Suprapubic skin (tissue), 4 donors: ENCODE data around the gene KAZN. TPM values are rescaled to one million over a fixed set of nuclear protein-coding genes. Genes with fewer than 3 reads are reported as not detected.

ENCODE experiments used
- DNase-seq, 2 donors: peaks; one replicate each; pipeline ENCODE4 v3.0.0-alpha.2; 2019; ENCODE audit warnings: low spot score in 2 of 2
- H3K27ac ChIP-seq: fragments of 200-600 bp; sonication (generic); one replicate; pipeline ENCODE4 v1.5.1; 2019
- H3K27me3 ChIP-seq: fragments of 200-600 bp; sonication (generic); one replicate; pipeline ENCODE4 v1.5.1; 2019
- H3K36me3 ChIP-seq: fragments of 200-600 bp; sonication (generic); one replicate; pipeline ENCODE4 v1.5.1; 2019
- H3K4me1 ChIP-seq: fragments of 200-600 bp; sonication (generic); one replicate; pipeline ENCODE4 v1.5.1; 2019
- H3K4me3 ChIP-seq: fragments of 200-600 bp; sonication (generic); one replicate; pipeline ENCODE4 v1.5.1; 2019; ENCODE audit warnings: mild to moderate bottlenecking
- H3K9me3 ChIP-seq: fragments of 200-600 bp; sonication (generic); one replicate; pipeline ENCODE4 v1.5.1; 2019
- CTCF ChIP-seq, 2 donors: fragments of 200-600 bp in 1 of 2; fragments of 450-650 bp in 1 of 2; sonication (generic) in 1 of 2; IDR thresholded peaks; one replicate each; pipeline ENCODE4 v1.5.1; 2016 to 2019; ENCODE audit warnings: antibody characterized with exemption in 2 of 2, mild to moderate bottlenecking in 1 of 2, moderate library complexity in 1 of 2
- EP300 ChIP-seq: sonication (generic); formaldehyde crosslinking; IDR thresholded peaks from one replicate; pipeline ENCODE4 v1.6.1; 2017; ENCODE audit warnings: antibody characterized with exemption
- POLR2A ChIP-seq, 2 donors: fragments of 450-650 bp; IDR thresholded peaks; one replicate each; pipeline ENCODE4 v1.6.1; 2017; ENCODE audit warnings: antibody characterized with exemption in 2 of 2, mild to moderate bottlenecking in 2 of 2, moderate library complexity in 2 of 2
- POLR2AphosphoS5 ChIP-seq, 3 donors: sonication (generic); formaldehyde crosslinking; IDR thresholded peaks; one replicate each; pipeline ENCODE4 v1.6.1; 2017; ENCODE audit warnings: antibody characterized with exemption in 3 of 3
- WGBS: methylation state at CpG from one replicate; pipeline ENCODE4 v1.1.5; 2018; 5-methylcytosine and 5-hydroxymethylcytosine counted together
- total RNA-seq, 4 donors: library from RNA; depleted of rRNA; stranded (reverse); fragments of >200 nt; gene quantifications; one replicate each; pipeline ENCODE4 v1.1.0, GENCODE V29; 2016

Gene KAZN
- total RNA-seq, 4 donors from 2014 or later: 29.2 to 37.5 (median 31.7) TPM

GRCh38 chr1:15046487-15047165 lies 448.1 kb downstream of the KAZN start:
- no peaks in the 10 kb centered on the region for H3K9me3 ChIP-seq
- peaks cover 13% of the 10 kb centered on the region for H3K36me3 ChIP-seq
- peak; percentile 81 to 87 for DNase-seq
- no peak overlapping the region for H3K27ac ChIP-seq
- peak; percentile 54 to 80 for TF ChIP-seq CTCF (IDR thresholded peaks at IDR 0.05)
- no peak for TF ChIP-seq POLR2A (IDR thresholded peaks at IDR 0.05)
- no peak for TF ChIP-seq EP300
- peak in 1 of 3 donors; percentile 21 for TF ChIP-seq POLR2AphosphoS5 (IDR thresholded peaks at IDR 0.05)
- 41% methylated on average over 13 of the region's 14 CpGs for WGBS
- no peak overlapping the region for H3K4me3 ChIP-seq
- no peaks in the 10 kb centered on the region for H3K27me3 ChIP-seq
- no peaks in the 10 kb centered on the region for H3K4me1 ChIP-seq

GRCh38 chr1:15047237-15047636 lies 448.8 kb downstream of the KAZN start:
- Histone ChIP-seq H3K36me3 (peaks cover 13% of the 10 kb centered on the region), H3K4me3 (no peak overlapping the region), H3K27ac (no peak overlapping the region), H3K4me1 (no peaks in the 10 kb centered on the region), H3K9me3 (no peaks in the 10 kb centered on the region), H3K27me3 (no peaks in the 10 kb centered on the region)
- 99% methylated on average over 8 of the region's 11 CpGs for WGBS
- TF ChIP-seq POLR2AphosphoS5 (IDR thresholded peaks at IDR 0.05) (no peak), EP300 (no peak), CTCF (IDR thresholded peaks at IDR 0.05) (no peak), POLR2A (IDR thresholded peaks at IDR 0.05) (no peak)
- no peak for DNase-seq

- H3K4me1 ChIP-seq: no peaks in the 10 kb centered on the region
- 92% methylated on average over 32 of the region's 35 CpGs for WGBS
- H3K36me3 ChIP-seq: peaks cover 9% of the 10 kb centered on the region
- DNase-seq: no peak
- H3K9me3 ChIP-seq: no peaks in the 10 kb centered on the region
- no peak overlapping the region for H3K4me3 ChIP-seq
- H3K27ac ChIP-seq: no peak overlapping the region
- TF ChIP-seq POLR2AphosphoS5 (IDR thresholded peaks at IDR 0.05): no peak
- TF ChIP-seq EP300: no peak
- no peak for TF ChIP-seq CTCF (IDR thresholded peaks at IDR 0.05)
- no peak for TF ChIP-seq POLR2A (IDR thresholded peaks at IDR 0.05)
- no peaks in the 10 kb centered on the region for H3K27me3 ChIP-seq
These were observed 450.0 kb downstream of the KAZN start for GRCh38 chr1:15048437-15048980.

- 89% methylated on average over 13 of the region's 13 CpGs for WGBS
- Histone ChIP-seq H3K4me1 (no peaks in the 10 kb centered on the region), H3K27ac (no peak overlapping the region), H3K36me3 (peaks cover 5% of the 10 kb centered on the region), H3K4me3 (no peak overlapping the region), H3K9me3 (no peaks in the 10 kb centered on the region), H3K27me3 (no peaks in the 10 kb centered on the region)
- no peak for DNase-seq
- TF ChIP-seq POLR2AphosphoS5 (IDR thresholded peaks at IDR 0.05) (no peak), POLR2A (IDR thresholded peaks at IDR 0.05) (no peak), EP300 (no peak), CTCF (IDR thresholded peaks at IDR 0.05) (no peak)
These were observed 450.6 kb downstream of the KAZN start for GRCh38 chr1:15049067-15049466.

- Histone ChIP-seq H3K27me3 (no peaks in the 10 kb centered on the region), H3K36me3 (peaks cover 12% of the 10 kb centered on the region), H3K4me1 (no peaks in the 10 kb centered on the region), H3K4me3 (no peak overlapping the region), H3K9me3 (no peaks in the 10 kb centered on the region), H3K27ac (no peak overlapping the region)
- DNase-seq: no peak
- TF ChIP-seq POLR2AphosphoS5 (IDR thresholded peaks at IDR 0.05) (no peak), EP300 (no peak), CTCF (IDR thresholded peaks at IDR 0.05) (no peak), POLR2A (IDR thresholded peaks at IDR 0.05) (no peak)
- WGBS: 79% methylated on average over 8 of the region's 8 CpGs
These were observed 453.5 kb downstream of the KAZN start for GRCh38 chr1:15051882-15052528.
